Gastroesophageal sphincter (tissue), 4 donors: ENCODE results near the gene HOXC12. TPM values are rescaled to one million over a fixed set of nuclear protein-coding genes. Genes with fewer than 3 reads are reported as not detected.

Experiments
- ATAC-seq: fragments of 150-250 bp; one replicate; pipeline ENCODE4 v1.9.1; 2016; ENCODE audit warnings: mild to moderate bottlenecking, moderate library complexity
- H3K27ac ChIP-seq, 4 donors: fragments of 200-600 bp; sonication (generic) in 3 of 4; 1 replicate in 3 of 4; 2 replicates in 1 of 4; pipeline ENCODE4 v1.5.1; 2016 to 2019
- H3K27me3 ChIP-seq: fragments of 200-600 bp; sonication (generic); one replicate; pipeline ENCODE4 v1.5.1; 2019
- H3K36me3 ChIP-seq, 2 donors: fragments of 200-600 bp; sonication (generic); one replicate each; pipeline ENCODE4 v1.5.1; 2019; ENCODE audit warnings: control low read depth in 1 of 2
- H3K4me1 ChIP-seq, 3 donors: fragments of 200-600 bp; sonication (generic); 1 replicate in 2 of 3; 2 replicates in 1 of 3; pipeline ENCODE4 v1.5.1; 2016 to 2019; ENCODE audit warnings: control low read depth in 2 of 3
- H3K4me3 ChIP-seq, 2 donors: fragments of 200-600 bp; sonication (generic); one replicate each; pipeline ENCODE4 v1.5.1; 2019; ENCODE audit warnings: mild to moderate bottlenecking in 1 of 2, moderate library complexity in 1 of 2
- H3K9me3 ChIP-seq, 3 donors: fragments of 200-600 bp; sonication (generic); one replicate each; pipeline ENCODE4 v1.5.1; 2017 to 2019; ENCODE audit warnings: control low read depth in 2 of 3
- CTCF ChIP-seq, 4 experiments: fragments of 200-600 bp in 2 of 4; fragments of 450-650 bp in 2 of 4; sonication (generic) in 1 of 4; IDR thresholded peaks; one replicate each; pipeline ENCODE4 v1.5.1; 2017 to 2019; ENCODE audit warnings: antibody characterized with exemption in 4 of 4, mild to moderate bottlenecking in 2 of 4, moderate library complexity in 2 of 4
- EP300 ChIP-seq: sonication (generic); formaldehyde crosslinking; IDR thresholded peaks from one replicate; pipeline ENCODE4 v1.6.1; 2017; ENCODE audit warnings: antibody characterized with exemption, mild to moderate bottlenecking
- POLR2A ChIP-seq, 2 donors: fragments of 450-650 bp; IDR thresholded peaks; one replicate each; pipeline ENCODE4 v1.6.1; 2017; ENCODE audit warnings: antibody characterized with exemption in 2 of 2, mild to moderate bottlenecking in 2 of 2, moderate library complexity in 1 of 2
- POLR2AphosphoS5 ChIP-seq: sonication (generic); formaldehyde crosslinking; IDR thresholded peaks from one replicate; pipeline ENCODE4 v1.6.1; 2017; ENCODE audit warnings: antibody characterized with exemption
- WGBS, 2 donors: methylation state at CpG; one replicate each; pipeline ENCODE4 v1.1.5; 2018; ENCODE audit warnings: low coverage in 1 of 2; 5-methylcytosine and 5-hydroxymethylcytosine counted together
- total RNA-seq, 4 donors: library from RNA; depleted of rRNA; stranded (reverse); fragments of >200 nt; gene quantifications; one replicate each; pipeline ENCODE4 v1.1.0, GENCODE V29; 2016

HOXC12 gene
- total RNA-seq, 4 donors from 2014 or later = not detected

DNA sequence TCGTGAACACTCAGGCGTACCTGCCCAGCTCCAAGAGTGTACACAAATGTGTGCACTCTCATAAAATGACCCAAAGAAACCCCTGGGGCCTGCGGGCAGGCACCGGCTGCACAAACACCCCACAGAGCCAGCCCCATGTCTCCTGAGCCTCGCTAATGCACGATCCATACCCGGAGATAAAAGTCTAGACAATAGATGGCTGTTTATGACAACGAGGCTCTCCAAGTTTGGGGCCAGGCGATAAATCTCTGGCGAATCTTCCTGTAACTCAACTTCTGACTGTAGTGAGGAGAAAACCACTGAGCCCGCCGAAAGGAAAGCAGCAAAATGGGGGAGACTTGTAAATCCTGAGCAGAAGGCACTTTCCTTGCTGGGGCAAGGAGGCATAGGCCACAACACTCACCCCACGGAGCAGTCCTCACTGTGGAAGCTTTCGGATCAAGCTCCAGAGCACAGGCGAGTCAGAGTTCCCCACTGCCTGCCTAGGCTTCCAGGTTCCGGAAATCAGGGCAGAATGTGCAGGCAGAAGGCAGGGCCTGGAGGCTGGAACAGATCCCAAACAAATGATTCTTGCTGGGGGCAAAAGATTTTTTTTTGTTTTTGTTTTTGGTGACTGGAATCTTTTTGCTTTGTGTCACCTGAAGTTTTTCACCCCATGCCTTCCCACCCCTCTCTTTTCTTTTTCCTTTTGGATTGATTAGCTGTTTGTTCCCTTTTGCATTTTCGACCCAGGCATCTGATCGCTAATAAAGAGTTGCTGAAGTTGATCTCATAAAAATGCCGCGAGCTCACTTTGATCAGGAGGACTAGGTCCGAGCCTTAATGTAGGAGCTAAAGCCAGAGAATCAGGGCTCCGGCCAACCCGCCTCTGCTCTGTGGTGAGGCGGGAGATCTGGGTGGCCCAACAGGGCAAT is 13.8 kb downstream of the HOXC12 start:
- H3K27ac ChIP-seq = no peak overlapping the region
- peaks cover 100% of the 10 kb centered on the region for H3K27me3 ChIP-seq
- WGBS, 2 donors = 23 to 34% methylated on average over 10 to 16 of the region's 24 CpGs
- TF ChIP-seq POLR2A (IDR thresholded peaks at IDR 0.05) = no peak
- TF ChIP-seq POLR2AphosphoS5 = no peak
- TF ChIP-seq EP300 = no peak
- no peak for TF ChIP-seq CTCF (IDR thresholded peaks at IDR 0.05)
- no peak overlapping the region for H3K4me3 ChIP-seq
- ATAC-seq = no peak
- H3K9me3 ChIP-seq = no peaks in the 10 kb centered on the region
- no peaks in the 10 kb centered on the region for H3K36me3 ChIP-seq
- H3K4me1 ChIP-seq = peaks cover 0 to 25% (median 8%) of the 10 kb centered on the region in 3 donors

DNA sequence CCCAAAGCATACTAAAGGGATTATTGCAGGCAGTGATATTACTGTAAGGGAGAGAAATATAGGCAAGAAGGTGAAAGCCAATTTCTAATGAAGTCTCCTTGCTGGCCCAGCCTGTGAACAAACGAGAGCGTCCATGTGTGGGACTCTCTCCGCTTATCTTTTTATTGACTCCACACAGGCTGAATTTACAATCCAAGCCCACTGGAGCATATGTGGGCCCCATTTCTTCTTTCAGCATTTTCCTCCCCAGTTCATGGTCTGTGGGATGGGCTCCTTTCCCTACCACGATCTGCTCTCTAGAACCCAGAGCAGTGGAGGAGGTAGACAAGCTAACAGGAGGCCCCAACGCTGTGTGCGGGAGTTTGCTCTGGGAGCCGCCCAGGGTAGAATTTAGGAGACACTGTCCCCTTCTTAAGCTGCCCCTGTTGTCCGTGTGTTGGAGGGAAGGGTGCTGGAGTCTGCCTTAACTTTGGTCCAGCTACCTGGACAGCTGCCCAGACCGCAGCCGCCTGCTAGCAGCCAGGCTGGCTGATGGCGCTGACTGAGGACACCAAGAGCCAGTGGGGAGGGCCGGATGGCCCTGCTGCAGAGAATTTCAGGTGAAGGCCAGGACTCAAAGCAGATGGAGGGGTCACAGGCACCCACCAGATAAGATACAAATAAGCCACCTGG is 15.0 kb downstream of the HOXC12 start:
- H3K4me1 ChIP-seq = peaks cover 0 to 34% (median 16%) of the 10 kb centered on the region in 3 donors
- ATAC-seq = no peak
- H3K27ac ChIP-seq = no peak overlapping the region
- H3K4me3 ChIP-seq = no peak overlapping the region
- H3K27me3 ChIP-seq = peaks cover 100% of the 10 kb centered on the region
- H3K36me3 ChIP-seq = no peaks in the 10 kb centered on the region
- 11% methylated on average over 10 of the region's 12 CpGs; no CpG with 5 or more reads in 1 of the 2 donors for WGBS, 2 donors
- TF ChIP-seq CTCF (IDR thresholded peaks at IDR 0.05) (no peak), POLR2AphosphoS5 (no peak), POLR2A (IDR thresholded peaks at IDR 0.05) (no peak), EP300 (no peak)
- H3K9me3 ChIP-seq = no peaks in the 10 kb centered on the region

DNA sequence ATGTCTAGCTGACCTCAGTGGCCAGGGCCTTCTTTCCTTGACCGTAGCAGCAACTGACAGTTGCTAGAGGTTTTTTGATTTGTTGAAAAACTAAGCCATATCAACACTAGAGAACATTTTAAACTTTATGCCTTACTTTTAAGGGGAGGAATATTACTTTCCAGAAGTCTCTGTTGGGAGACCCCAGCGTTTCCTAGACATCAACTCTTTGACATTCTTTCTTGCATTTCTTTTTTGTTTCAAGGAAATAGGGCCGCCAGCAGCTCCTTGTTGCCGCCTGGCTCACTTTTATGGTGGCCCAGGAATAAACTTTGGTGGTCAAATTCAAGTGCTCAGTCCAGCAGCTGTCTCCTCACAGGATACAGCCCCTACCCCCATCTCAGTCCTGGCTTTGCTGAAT is 15.7 kb downstream of the HOXC12 start:
- no peaks in the 10 kb centered on the region for H3K9me3 ChIP-seq
- H3K36me3 ChIP-seq = no peaks in the 10 kb centered on the region
- WGBS, 2 donors = 18 to 20% methylated on average over 4 of the region's 4 CpGs
- peaks cover 100% of the 10 kb centered on the region for H3K27me3 ChIP-seq
- no peak for ATAC-seq
- no peak for TF ChIP-seq CTCF (IDR thresholded peaks at IDR 0.05)
- TF ChIP-seq POLR2A (IDR thresholded peaks at IDR 0.05) = no peak
- no peak for TF ChIP-seq POLR2AphosphoS5
- no peak for TF ChIP-seq EP300
- H3K4me3 ChIP-seq = no peak overlapping the region
- H3K4me1 ChIP-seq = peaks cover 0 to 41% (median 19%) of the 10 kb centered on the region in 3 donors
- H3K27ac ChIP-seq = no peak overlapping the region

DNA sequence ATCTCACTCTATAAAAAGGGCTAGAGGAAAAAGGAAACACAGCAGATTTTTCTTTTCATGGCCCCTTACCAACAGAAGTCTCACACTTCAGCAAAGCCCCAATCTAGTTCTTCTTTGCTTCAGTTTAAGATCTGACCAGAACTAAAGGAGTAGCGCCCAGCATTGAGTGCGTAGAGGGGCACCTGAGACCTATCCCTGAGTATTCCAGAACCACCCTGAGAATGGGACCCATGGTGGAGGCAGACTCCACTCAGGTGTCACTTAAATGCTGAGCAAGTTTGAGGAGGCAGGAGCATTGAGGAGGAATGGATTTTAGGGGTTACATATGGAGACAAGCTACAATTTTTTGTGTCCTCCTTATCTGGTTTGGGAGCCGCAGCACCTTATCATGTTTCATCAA is 16.4 kb downstream of the HOXC12 start:
- ATAC-seq = no peak
- no peaks in the 10 kb centered on the region for H3K36me3 ChIP-seq
- WGBS, 2 donors = 71 to 100% methylated on average over 2 of the region's 3 CpGs
- H3K4me1 ChIP-seq = peaks cover 0 to 39% (median 19%) of the 10 kb centered on the region in 3 donors
- no peak overlapping the region for H3K4me3 ChIP-seq
- TF ChIP-seq POLR2A (IDR thresholded peaks at IDR 0.05) = no peak
- TF ChIP-seq EP300 = no peak
- TF ChIP-seq CTCF (IDR thresholded peaks at IDR 0.05) = no peak
- TF ChIP-seq POLR2AphosphoS5 = no peak
- H3K27me3 ChIP-seq = peaks cover 100% of the 10 kb centered on the region
- H3K27ac ChIP-seq = no peak overlapping the region
- H3K9me3 ChIP-seq = no peaks in the 10 kb centered on the region
